ENCODE measurements around the gene TEX51.

TEX51 gene

GRCh38 chr2:126878601-126879000, 20.1 kb upstream of the TEX51 start:
- no peak for DNase-seq (ENCODE audit: low read depth)

- no peak for DNase-seq (ENCODE audit: low read depth)
Observed at GRCh38 chr2:126879348-126880298, 19.1 kb upstream of the TEX51 start.

GRCh38 chr2:126880324-126880723, 18.4 kb upstream of the TEX51 start:
- DNase-seq (ENCODE audit: low read depth) = no peak

GRCh38 chr2:126880817-126881216, 17.9 kb upstream of the TEX51 start:
- no peak for DNase-seq (ENCODE audit: low read depth)

GRCh38 chr2:126881591-126881990, 17.1 kb upstream of the TEX51 start:
- DNase-seq (ENCODE audit: low read depth) = no peak

- DNase-seq (ENCODE audit: low read depth) = no peak
Observed at GRCh38 chr2:126882181-126882580, 16.5 kb upstream of the TEX51 start.

GRCh38 chr2:126882736-126883665, 15.7 kb upstream of the TEX51 start:
- no peak for DNase-seq (ENCODE audit: low read depth)

- no peak for DNase-seq (ENCODE audit: low read depth)
Observed at GRCh38 chr2:126883666-126884040, 15.0 kb upstream of the TEX51 start.

- no peak for DNase-seq (ENCODE audit: low read depth)
Observed at GRCh38 chr2:126884861-126885750, 13.6 kb upstream of the TEX51 start.

- DNase-seq (ENCODE audit: low read depth) = peak; percentile 5
Observed at GRCh38 chr2:126885751-126886210, 12.9 kb upstream of the TEX51 start.

GRCh38 chr2:126886211-126886915, 12.3 kb upstream of the TEX51 start:
- peak; percentile 6 for DNase-seq (ENCODE audit: low read depth)

GRCh38 chr2:126886916-126887280, 11.8 kb upstream of the TEX51 start:
- DNase-seq (ENCODE audit: low read depth) = no peak

- no peak for DNase-seq (ENCODE audit: low read depth)
Observed at GRCh38 chr2:126887506-126887905, 11.2 kb upstream of the TEX51 start.

GRCh38 chr2:126888046-126888445, 10.6 kb upstream of the TEX51 start:
- no peak for DNase-seq (ENCODE audit: low read depth)

- DNase-seq (ENCODE audit: low read depth) = no peak
Observed at GRCh38 chr2:126889071-126889470, 9.6 kb upstream of the TEX51 start.

- no peak for DNase-seq (ENCODE audit: low read depth)
Observed at GRCh38 chr2:126889496-126890135, 9.1 kb upstream of the TEX51 start.

GRCh38 chr2:126890136-126890510, 8.6 kb upstream of the TEX51 start:
- no peak for DNase-seq (ENCODE audit: low read depth)

GRCh38 chr2:126890551-126891450, 7.9 kb upstream of the TEX51 start:
- no peak for DNase-seq (ENCODE audit: low read depth)

GRCh38 chr2:126891681-126892500, 6.8 kb upstream of the TEX51 start:
- DNase-seq (ENCODE audit: low read depth) = no peak
